GM21529 (cell line): ENCODE data around the gene BLOC1S5.

ENCODE experiments used
- ATAC-seq: cut with Tn5 transposase; IDR thresholded peaks from one replicate; pipeline ENCODE4 v1.9.1; 2021; ENCODE audit not compliant: unreplicated experiment

BLOC1S5 gene, protein sequence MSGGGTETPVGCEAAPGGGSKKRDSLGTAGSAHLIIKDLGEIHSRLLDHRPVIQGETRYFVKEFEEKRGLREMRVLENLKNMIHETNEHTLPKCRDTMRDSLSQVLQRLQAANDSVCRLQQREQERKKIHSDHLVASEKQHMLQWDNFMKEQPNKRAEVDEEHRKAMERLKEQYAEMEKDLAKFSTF

GRCh38 chr6:8063761-8064637, at the start of gene BLOC1S5:
Gene BLOC1S5 (minus strand): TSS chr6:8064389. CDS start chr6:8064376, 13 bp downstream.
- peak; percentile 82 for ATAC-seq

DNA sequence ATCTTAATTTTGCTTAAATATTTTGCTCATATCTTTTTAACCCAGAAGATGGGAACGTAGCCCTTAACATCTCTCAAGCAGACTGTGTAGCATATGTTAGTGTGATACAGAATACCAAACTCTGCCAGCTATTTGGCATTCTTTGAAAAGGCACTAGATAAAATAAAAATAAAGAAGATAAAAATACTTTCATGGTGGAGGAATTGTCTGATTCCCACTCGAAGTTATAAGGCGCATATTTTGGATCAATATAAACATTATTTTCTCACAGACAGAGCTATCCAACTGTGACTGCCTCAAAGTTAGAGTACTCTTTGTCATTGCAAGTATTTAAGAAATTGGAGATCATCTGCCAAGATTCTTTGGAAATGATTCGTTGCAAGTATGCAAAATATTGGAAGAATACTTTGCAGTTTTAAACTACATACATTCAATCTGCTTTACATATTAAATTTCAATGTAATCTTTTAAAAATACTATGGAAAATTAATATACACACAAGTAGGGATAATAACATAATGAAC, 49.0 kb upstream of the BLOC1S5 start:
- no peak for ATAC-seq

DNA sequence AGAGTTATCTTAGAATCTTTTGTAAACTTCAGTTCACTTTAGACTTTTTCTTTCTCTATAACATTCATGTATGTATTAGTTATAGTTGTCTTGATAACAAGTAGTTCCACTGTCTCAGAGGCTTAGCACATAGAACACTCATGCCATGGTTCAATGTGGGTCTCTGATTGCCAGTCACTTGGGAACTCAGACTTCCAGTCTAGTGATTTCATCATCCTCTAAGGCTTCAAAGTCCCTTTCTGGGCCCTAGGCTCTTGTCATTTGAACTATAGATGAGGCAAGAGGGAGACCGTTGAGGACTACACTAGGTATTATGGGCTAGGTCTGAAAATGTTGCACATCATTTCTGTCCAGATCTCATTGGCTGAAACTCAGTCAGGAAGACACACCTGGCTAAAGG, 46.5 kb upstream of the BLOC1S5 start:
- ATAC-seq: no peak

DNA sequence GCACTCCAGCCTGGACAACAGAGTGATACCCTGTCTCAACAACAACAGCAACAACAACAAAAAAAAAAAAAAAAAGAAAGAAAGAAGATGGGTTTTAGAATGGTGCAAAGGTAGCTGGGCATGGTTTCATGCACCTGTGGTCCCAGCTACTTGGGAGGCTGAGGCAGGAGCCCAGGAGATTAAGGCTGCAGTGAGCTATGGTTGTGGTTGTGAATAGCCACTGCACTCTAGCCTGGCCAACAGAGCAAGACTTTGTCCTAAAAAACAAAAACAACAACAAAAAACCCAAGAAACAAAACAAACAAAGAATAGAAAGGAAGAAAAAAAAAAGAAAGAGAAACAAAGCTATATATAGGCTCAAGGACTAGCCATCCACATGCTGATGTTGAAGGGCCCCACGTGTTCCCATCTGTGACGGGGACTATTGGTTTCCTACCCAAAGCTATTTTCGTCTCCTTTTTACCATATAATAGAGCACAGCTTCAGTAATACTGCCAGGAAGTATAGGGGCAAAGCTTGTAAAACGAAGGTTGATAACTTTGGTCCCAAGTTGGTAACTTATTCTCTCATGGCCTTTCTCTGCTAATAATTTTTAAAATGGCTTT, 46.0 kb upstream of the BLOC1S5 start:
- ATAC-seq: peak; percentile 94

DNA sequence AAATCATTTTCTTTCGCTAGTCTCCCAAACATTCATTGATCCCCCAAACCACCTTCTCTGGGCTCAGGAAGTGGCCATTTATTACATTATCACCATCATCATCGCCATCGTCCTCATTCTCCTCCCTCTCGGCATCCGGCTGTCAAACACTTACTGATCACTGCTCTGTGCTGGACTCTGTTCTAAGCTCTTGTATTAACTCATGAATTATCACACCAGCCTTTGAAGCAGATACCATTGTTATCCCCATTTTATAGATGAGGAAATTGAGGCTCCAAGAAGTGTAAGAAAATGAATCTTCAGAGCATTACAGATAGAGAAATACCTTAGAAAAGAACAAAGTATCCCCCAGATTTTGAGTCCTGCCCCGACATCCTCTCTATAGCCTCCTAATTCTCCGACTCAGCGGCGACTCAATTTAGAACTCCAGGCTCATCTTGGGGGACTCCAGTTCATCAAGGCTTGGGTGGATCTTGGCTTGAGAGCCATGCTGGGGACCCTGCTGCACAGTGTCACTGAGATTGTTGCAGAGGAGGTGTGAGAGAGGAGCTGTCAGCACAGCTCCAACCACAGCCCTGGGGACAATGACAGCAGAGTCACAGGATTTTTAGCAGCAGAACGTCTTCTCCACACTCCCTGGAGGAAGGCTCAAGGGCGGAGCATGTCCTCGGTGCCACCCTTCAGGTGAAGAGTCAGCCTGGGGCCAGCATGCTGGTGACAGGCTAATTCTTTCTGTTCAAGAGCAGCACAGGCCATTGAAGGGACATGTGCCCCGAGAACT, 44.8 kb upstream of the BLOC1S5 start:
- ATAC-seq: no peak

GRCh38 chr6:8108031-8108660, 44.0 kb upstream of the BLOC1S5 start:
- ATAC-seq: no peak

DNA sequence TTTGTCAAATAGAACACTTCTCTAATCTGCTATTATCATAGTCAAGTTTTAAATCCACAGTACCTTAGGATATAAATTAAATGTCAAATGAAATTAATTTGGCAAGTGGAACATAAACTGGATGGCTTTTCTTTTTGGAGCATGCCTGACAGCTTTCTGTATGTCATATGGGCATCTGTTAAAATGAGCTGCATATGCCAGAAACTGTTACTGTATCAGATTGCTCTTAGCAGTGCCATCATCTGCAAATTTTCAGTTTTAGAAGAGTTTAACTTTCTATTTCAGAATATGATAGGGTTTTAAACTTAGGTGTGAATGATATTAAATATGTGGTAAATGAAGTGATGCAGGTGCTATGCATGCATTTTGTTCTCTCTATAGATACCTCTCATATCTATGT, 41.6 kb upstream of the BLOC1S5 start:
- ATAC-seq: no peak

DNA sequence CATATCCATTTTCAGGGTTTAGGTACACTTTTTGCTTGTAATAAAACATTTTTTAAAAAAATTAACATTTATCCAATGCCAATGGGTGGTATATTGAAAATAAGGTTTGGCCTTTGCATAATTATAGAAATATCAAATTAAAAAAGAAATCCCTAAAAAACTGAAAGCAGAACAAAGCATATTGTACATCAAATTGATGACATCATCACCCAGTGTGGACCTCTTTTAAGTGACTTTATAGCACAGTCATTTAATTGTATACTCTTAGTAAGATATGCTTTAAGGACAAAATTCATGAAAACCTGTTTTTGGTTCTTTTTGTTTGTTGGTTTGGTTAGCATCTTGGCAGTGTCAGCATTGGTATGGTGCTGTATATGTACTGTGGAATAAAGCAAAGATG, 39.5 kb upstream of the BLOC1S5 start:
- no peak for ATAC-seq

DNA sequence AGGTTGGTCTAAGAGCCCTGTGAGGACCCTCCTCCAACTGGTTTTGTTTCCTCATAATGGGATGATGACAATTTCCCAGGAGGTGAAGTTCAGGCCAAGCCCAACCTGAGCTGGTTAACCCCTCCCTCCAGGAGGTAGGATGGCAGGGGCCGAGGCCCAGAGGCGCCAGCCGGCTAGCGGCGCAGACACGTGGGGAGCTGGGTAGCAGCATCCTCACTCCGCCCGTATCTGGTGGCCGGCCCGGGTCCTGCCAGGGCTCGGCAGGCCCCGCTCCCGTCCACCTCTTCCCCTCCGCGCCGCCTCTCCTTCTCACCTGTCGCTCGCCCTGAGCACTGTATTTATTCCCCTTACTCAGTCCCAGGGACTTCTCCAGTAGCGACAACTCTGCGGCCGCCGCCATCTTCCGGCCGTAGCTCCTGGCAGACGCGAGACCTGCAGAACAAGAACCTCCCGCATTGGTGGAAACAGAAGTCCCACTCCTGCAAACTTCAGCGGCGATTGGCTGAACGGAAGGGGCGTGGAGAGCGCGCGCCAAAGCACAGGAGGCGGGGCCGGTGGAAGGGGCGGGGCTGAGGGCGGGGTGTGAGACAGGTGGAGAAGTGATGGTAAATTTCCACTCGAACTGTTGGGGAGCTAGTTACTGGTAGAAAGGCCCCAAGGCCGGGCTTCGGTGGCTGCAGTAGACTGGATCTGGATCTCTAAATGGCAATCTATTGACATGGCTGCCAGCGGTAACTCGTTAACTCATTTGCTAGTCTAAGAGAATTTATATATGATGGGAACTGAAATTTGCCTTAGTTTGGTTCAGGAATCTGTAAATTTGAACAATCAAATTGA, 38.2 kb upstream of the BLOC1S5 start, which contains the start of gene EEF1E1:
Gene EEF1E1, minus strand, starts transcription at position 427 of the 837 bp plus-strand sequence. Its CDS starts 27 bp downstream, at position 400.
- peak; percentile 99 for ATAC-seq

DNA sequence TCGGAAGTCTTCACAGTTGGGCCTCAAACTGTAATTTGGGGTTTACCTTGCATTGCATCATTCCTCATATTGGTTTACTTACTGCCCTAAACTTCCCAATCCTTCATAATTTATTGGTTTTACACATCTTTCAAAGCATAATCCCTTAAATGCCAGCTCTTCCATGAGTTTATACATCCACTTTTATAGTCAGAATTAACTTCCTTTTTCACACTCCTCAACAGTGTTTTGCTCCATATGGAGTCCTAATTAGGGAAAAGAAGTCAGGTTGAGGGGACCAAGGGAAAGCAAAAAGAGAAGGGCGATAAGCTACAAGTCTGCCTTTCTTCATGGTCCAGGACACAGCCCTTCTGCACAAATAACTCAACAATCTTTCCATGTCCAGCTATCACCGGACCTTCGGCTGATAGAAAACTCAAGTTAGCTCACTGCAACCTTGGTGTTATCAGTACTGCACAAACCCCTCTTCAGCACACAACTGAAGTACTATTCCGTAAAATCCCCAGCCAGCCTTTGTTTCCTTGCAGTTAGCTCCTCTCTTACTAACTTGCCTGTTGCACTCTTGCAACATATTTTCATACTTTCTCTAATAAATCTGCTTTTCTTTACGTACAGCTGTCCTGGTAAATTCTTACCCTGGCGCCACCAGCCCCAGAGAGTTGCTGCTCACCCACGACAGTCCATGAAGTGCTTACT, 36.1 kb upstream of the BLOC1S5 start:
- ATAC-seq: no peak

DNA sequence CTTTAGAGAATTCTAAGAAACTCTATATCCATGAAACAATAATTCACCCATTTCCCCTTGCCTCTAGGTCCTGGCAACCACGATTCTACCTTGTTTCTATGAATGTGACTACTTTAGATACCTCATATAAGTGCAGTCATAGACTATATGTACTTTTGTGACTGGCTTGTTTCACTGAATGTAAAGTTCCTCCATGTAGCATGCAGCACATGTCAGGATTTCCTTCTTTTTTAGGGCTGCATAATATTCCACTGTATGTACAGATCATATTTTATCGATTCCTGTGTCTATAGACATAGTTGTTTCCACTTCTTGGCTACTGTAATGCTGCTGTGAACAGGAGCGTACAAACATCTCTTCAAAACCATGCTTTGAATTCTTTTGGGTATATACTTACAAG, 26.5 kb upstream of the BLOC1S5 start:
- no peak for ATAC-seq

GRCh38 chr6:8088886-8089285, 24.7 kb upstream of the BLOC1S5 start:
- no peak for ATAC-seq

DNA sequence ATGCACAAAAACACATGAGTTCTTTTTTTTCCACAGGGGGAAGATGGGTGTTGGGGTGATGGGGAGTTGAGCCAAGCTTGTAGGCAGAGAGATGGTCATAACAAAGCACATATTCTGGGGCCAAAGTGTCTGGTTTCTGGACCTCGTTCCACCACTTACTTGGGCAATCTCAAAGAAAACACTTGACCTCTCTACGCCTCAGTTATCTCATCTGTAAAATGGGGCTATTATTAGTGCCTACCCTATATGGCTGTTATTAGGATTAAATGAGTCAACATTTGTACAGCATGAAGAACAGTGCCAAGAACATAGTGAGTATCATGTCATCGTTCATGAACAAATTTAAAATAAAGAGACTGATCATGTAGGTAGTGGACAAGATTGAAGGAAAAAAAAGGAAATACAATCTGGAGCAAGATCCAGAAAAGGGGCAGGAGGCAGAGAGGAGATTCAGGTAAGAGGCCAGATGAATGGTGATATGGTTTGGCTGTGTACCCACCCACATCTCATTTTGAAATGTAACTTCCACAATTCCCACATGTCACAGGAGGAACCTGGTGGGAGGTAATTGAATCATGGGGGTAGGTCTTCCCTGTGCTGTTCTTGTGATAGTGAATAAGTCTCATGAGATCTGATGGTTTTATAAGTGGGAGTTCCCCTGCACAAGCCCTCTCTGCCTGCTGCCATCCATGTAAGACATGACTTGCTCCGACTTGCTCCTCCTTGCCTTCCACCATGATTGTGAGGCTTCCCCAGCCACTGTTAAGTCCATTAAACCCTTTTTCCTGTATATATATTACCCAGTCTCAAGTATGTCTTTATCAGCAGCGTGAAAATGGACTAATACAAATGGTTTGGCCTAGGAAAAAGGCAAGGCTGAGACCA, 23.9 kb upstream of the BLOC1S5 start:
- ATAC-seq: no peak

DNA sequence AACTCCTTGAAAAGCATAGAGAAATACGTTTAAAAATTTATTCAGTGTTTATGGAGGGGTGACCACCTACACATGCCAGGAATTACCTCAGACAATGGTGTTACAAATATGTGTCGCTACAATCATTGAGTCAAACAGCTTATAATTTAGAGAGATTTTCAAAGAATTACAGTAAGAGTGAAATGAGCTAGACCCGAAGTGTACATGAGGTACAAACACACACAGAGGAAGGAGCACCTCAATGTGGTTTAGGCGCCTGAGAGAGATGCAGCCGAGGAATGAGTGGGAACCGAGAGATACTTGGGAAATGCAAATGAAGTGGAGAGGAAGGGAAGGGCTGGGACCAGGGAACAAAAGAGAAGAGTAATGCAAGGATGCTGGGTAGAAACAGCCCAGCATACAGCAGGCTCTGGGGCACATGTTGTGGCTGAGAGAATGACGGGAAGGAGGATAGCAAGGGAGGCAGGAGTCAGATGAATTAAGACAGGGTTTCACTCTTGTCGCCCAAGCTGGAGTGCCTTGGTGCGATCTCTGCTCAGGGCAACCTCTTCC, 22.6 kb upstream of the BLOC1S5 start:
- ATAC-seq: no peak

GRCh38 chr6:8085053-8085511, 20.9 kb upstream of the BLOC1S5 start:
- no peak for ATAC-seq

DNA sequence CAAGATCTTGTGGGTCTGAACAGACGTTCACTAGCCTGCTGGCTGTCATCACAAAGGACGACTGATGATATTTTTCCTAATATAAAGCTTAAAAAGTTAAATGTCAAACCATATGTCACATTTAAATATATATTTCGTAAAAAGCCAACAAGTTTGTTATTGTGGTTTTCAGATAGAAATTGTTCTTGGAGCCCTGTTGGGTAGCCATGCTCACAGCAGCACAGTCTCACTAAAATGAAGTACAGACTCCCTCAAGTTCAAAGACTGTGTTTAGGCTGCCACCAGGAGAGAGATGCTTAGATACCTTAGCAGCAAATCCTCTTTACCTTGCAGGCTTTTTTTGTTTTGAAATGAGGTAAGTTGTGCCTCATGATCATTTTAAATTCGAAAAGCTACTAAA, 20.4 kb upstream of the BLOC1S5 start:
- no peak for ATAC-seq
